ENCODE data around the gene ZNF19.

The ZNF19 gene

DNA sequence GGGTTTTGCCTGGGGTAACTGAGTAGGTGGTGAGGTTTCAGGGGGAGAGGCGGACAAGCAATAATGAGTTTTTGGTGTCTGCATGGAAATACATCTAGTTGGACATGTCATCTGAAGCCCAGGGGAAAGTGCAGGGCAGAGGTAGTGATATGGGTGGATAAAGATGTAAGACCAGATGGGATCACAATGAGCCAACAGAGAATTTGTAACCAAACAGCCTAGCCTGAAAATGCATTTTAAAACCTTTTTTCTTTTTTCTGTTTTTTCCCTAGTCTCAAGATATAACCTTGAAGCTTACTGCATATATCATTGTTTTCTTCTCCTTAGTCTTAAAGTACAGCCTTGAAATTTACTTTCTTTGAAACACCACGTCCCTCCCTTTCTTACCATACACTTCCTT is 3.7 kb upstream of the ZNF19 start:
- no peak overlapping the region for H3K4me3 ChIP-seq (replicated peaks; ENCODE audit: low read depth, low read length)
- TF ChIP-seq, protein P1, sequence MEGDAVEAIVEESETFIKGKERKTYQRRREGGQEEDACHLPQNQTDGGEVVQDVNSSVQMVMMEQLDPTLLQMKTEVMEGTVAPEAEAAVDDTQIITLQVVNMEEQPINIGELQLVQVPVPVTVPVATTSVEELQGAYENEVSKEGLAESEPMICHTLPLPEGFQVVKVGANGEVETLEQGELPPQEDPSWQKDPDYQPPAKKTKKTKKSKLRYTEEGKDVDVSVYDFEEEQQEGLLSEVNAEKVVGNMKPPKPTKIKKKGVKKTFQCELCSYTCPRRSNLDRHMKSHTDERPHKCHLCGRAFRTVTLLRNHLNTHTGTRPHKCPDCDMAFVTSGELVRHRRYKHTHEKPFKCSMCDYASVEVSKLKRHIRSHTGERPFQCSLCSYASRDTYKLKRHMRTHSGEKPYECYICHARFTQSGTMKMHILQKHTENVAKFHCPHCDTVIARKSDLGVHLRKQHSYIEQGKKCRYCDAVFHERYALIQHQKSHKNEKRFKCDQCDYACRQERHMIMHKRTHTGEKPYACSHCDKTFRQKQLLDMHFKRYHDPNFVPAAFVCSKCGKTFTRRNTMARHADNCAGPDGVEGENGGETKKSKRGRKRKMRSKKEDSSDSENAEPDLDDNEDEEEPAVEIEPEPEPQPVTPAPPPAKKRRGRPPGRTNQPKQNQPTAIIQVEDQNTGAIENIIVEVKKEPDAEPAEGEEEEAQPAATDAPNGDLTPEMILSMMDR (IDR thresholded peaks at IDR 0.05; ENCODE audit: low read length, missing control alignments): no peak
- no peak for DNase-seq (ENCODE audit: low read depth)

DNA sequence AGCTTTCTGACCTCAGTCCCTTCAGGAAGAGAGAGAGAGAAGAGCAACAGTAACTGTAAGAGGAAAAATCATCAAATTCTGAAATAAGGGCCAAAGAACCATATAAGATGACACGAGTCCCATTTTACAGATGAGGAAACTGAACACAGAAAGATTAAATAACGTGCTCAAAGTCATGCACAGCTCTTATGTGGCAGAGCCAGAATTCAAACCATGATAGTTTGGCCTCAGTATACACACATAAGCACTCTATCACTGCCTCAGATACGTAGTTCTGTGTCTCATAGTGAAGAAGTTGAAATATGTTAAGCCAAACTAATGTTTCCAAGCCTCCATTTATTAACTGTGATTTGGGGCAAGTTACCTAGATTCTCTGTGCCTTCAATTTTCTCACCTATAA is 1.9 kb upstream of the ZNF19 start:
- no peak overlapping the region for H3K4me3 ChIP-seq (replicated peaks; ENCODE audit: low read depth, low read length)
- DNase-seq (ENCODE audit: low read depth): no peak
- TF ChIP-seq, protein P1 (IDR thresholded peaks at IDR 0.05; ENCODE audit: low read length, missing control alignments): no peak

DNA sequence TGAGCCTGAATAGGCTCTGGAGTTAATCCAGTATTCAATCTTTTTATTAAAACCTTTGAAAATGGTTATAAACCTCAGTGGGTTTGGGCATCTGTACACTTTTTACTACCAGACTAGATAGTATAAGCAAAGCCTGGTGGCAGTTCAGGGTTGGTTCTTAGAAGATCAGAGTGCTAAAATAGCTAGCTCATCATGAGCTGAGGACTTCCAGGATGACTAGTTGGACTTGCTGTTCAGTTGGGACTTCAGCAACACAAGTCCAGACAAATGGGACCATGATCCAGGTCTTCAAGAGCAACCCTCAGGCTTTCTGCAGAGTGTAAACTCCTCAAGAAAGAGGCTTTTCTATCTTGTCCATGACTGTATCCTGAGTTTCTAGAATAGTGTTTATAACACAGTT is 1.2 kb upstream of the ZNF19 start:
- TF ChIP-seq, protein P1 (IDR thresholded peaks at IDR 0.05; ENCODE audit: low read length, missing control alignments): no peak
- no peak for DNase-seq (ENCODE audit: low read depth)
- no peak overlapping the region for H3K4me3 ChIP-seq (replicated peaks; ENCODE audit: low read depth, low read length)

DNA sequence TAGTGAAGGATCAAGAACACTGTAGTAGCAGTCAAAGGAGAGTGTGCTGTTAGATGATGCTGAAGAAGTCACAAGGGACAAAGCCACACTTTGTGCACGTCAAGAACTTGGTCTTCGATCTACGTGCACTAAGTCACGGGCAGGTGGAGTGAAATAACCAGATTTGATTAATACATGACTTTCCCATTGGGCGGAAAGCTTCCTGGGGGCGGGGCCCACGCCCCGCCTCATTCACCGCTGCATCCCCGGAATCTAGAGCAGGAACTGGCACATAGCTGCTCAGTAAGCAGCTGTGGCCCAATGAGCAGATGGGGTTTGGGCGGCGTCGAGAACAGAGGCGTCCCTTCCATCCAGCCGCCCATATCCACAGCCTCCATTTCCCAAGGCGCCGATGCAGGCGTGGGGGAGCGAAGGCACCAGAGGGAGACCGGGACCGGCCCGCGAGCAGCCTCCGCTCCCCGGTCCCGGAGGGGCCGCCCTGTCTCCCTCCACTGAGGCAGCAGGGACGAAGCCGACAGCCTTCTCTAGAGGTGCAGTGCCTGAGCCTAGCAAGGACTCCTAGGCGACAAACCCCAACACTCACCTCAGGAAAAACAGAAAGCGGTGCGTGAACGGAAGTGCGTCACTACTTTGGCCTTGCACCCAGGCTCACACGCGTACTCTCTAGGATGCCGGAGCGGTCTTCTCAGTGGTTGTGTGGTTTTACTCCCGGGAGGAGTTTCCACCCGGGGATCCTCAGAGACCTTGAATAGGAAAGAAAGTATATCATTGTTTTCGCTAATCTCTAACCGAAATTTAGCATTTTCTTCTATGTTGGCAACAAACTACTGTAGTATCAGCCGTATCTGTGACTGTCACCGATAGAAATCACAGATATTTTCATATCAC is 4.9 kb downstream of the ZNF19 start:
- TF ChIP-seq, protein P1 (IDR thresholded peaks at IDR 0.05; ENCODE audit: low read length, missing control alignments): no peak
- DNase-seq (ENCODE audit: low read depth): peak; percentile 97
- H3K4me3 ChIP-seq (replicated peaks; ENCODE audit: low read depth, low read length): peak overlapping the region; percentile 81

DNA sequence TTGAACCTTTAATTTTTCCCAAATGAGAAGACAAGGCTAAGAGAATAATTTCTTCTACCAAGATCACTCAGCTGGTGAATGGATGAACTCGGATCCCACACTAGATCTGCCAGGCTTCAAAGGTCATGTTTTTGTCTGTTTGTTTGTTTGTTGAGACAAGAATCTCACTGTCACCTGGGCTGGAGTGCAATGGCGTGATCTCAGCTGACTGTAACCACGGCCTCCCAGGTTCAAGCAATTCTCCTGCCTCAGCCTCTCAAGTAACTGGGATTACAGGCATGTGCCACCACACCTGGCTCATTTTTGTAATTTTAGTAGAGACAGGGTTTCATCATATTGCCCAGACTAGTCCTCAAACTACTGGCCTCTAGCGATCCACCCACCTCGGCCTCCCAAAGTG is 6.6 kb downstream of the ZNF19 start:
- DNase-seq (ENCODE audit: low read depth): no peak
- H3K4me3 ChIP-seq (replicated peaks; ENCODE audit: low read depth, low read length): no peak overlapping the region
- TF ChIP-seq, protein P1 (IDR thresholded peaks at IDR 0.05; ENCODE audit: low read length, missing control alignments): no peak

DNA sequence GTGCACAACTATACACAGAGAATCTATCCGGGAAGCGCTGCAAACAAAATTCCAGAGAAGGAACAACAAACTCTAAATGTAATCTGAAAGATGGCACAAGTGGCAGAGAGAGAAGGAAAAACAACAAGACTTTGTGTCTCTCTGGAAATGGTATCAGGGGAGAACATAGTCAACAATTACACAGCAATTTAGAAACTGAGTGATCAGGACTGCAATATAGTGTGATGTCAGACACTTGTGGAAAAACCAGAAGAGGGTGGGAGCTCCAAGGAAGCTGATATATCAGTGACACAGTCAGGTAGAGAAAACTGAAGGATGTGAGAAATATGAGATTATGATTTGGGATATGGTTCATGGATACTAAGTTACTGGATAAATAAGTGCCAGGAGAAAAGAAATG is 8.2 kb downstream of the ZNF19 start:
- H3K4me3 ChIP-seq (replicated peaks; ENCODE audit: low read depth, low read length): no peak overlapping the region
- TF ChIP-seq, protein P1 (IDR thresholded peaks at IDR 0.05; ENCODE audit: low read length, missing control alignments): no peak
- DNase-seq (ENCODE audit: low read depth): no peak

DNA sequence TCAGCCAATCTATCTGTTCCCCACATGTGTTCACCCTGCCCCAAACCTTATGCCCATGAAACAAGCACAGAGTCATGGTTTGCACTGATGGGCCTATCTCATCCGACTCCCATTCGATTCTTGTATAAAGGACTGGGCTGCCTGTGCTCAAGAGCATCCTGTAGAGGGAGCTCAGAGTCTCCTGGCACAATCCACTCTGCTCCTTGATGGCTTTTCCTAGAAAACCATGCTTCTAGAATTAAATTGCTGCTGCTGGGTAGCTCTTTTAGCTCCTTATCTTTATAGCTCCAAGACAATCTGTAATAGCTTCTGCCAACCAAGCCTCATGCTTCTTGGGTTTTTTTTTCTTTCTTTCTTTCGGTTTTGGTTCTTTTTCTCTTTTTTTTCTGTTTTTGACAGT is 9.7 kb downstream of the ZNF19 start:
- TF ChIP-seq, protein P1 (IDR thresholded peaks at IDR 0.05; ENCODE audit: low read length, missing control alignments): peak; percentile 70
- DNase-seq (ENCODE audit: low read depth): peak; percentile 53
- no peak overlapping the region for H3K4me3 ChIP-seq (replicated peaks; ENCODE audit: low read depth, low read length)

Measured in fibroblast of pulmonary artery (primary cell).